Thyroid gland (tissue), 4 donors: ENCODE measurements around the gene CACNB4.

Source experiments
- POLR2A ChIP-seq, 2 donors: fragments of 450-650 bp; IDR thresholded peaks; one replicate each; pipeline ENCODE4 v1.6.1; 2017; ENCODE audit warnings: antibody characterized with exemption in 2 of 2, mild to moderate bottlenecking in 2 of 2, moderate library complexity in 1 of 2
- TF ChIP-seq, protein P1 (sequence below), 6 experiments: fragments of 200-600 bp in 3 of 6; fragments of 450-650 bp in 3 of 6; sonication (generic) in 3 of 6; IDR thresholded peaks; one replicate each; pipeline ENCODE4 v1.5.1; 2016 to 2019; ENCODE audit warnings: antibody characterized with exemption in 6 of 6, mild to moderate bottlenecking in 2 of 6, inconsistent platforms in 1 of 6, moderate library complexity in 1 of 6

DNA sequence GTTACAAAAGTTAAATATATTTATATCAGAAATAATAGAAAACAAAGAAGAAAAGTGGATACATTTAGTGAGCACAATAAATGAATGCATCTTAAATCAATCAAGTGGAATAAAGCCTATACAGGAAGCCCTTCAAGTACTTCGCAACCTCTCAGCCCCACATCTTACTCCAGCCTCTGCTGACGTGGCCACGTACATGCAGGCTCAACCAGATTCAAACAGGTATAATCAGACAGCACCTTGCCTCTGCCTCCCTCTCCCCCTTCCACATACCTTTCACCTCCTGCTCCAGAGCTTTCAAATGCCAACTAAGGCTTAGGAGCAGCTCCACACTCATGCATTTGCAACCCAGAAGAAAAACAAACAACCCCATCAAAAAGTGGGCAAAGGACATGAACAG lies 32.9 kb downstream of the CACNB4 start:
- TF ChIP-seq POLR2A (IDR thresholded peaks at IDR 0.05): no peak
- TF ChIP-seq, protein P1, sequence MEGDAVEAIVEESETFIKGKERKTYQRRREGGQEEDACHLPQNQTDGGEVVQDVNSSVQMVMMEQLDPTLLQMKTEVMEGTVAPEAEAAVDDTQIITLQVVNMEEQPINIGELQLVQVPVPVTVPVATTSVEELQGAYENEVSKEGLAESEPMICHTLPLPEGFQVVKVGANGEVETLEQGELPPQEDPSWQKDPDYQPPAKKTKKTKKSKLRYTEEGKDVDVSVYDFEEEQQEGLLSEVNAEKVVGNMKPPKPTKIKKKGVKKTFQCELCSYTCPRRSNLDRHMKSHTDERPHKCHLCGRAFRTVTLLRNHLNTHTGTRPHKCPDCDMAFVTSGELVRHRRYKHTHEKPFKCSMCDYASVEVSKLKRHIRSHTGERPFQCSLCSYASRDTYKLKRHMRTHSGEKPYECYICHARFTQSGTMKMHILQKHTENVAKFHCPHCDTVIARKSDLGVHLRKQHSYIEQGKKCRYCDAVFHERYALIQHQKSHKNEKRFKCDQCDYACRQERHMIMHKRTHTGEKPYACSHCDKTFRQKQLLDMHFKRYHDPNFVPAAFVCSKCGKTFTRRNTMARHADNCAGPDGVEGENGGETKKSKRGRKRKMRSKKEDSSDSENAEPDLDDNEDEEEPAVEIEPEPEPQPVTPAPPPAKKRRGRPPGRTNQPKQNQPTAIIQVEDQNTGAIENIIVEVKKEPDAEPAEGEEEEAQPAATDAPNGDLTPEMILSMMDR (IDR thresholded peaks at IDR 0.05): no peak
